T-cell (primary cell): ENCODE data around the gene KRT4. TPM values are rescaled to one million over a fixed set of nuclear protein-coding genes. Genes with fewer than 3 reads are reported as not detected.
"Not testable (repeated sequence)": the region's sequence is repeated elsewhere in the genome, so short reads cannot be mapped to it uniquely, and the experiment has no call there.

Source experiments
- ATAC-seq, 4 experiments: fragments of 200-7000 bp in 3 of 4; fragments of 150-1000 bp in 1 of 4; cut with Tn5 transposase; replicated peaks in 1 of 4; 1 replicate in 3 of 4; 2 replicates in 1 of 4; pipeline ENCODE4 v1.10.0; 2021; ENCODE audit warnings: moderate library complexity in 3 of 4, mild to moderate bottlenecking in 2 of 4, moderate number of reproducible peaks in 1 of 4
- CTCF ChIA-PET, 2 donors: fragments of 300-600 bp; sonication (Branson Sonifier 250); formaldehyde crosslinking; loops; one replicate each; lab custom pipeline; 2022; ENCODE audit warnings: antibody characterized with exemption in 2 of 2; lab: Charles Lee
- POLR2A ChIA-PET, 2 donors: fragments of 300-600 bp; sonication (Branson Sonifier 250); formaldehyde crosslinking; loops; one replicate each; lab custom pipeline; 2022; ENCODE audit warnings: antibody characterized with exemption in 2 of 2; lab: Charles Lee
- DNase-seq, 35 experiments: peaks; one replicate each; pipeline versions ENCODE4 v3.0.0 to v3.0.0-alpha.2; 2013 to 2023
- H3K27ac ChIP-seq: one replicate; pipeline ENCODE4 v1.5.1; 2013; ENCODE audit warnings: low read length
- H3K27me3 ChIP-seq, 2 experiments: replicated peaks in 1 of 2; 1 replicate in 1 of 2; 2 replicates in 1 of 2; pipeline versions ENCODE4 v1.6.1 to v1.7.0; 2013; ENCODE audit warnings: low read length in 1 of 2, mixed read lengths in 1 of 2; ENCODE audit not compliant: control insufficient read depth in 2 of 2, insufficient read depth in 2 of 2; ENCODE audit errors: extremely low read depth in 1 of 2
- H3K36me3 ChIP-seq, 2 donors: 1 replicate in 1 of 2; 2 replicates in 1 of 2; pipeline versions ENCODE4 v1.6.1 to v1.7.0; 2013; ENCODE audit warnings: low read length in 1 of 2; ENCODE audit not compliant: control insufficient read depth in 2 of 2, insufficient read depth in 1 of 2; ENCODE audit errors: extremely low read depth in 1 of 2
- H3K4me1 ChIP-seq, 2 experiments: 1 replicate in 1 of 2; 2 replicates in 1 of 2; pipeline versions ENCODE4 v1.6.1 to v1.7.0; 2013; ENCODE audit warnings: low read length in 2 of 2, mixed read lengths in 1 of 2; ENCODE audit not compliant: insufficient read depth in 2 of 2, control insufficient read depth in 1 of 2; ENCODE audit errors: extremely low read depth in 1 of 2
- H3K4me3 ChIP-seq, 2 donors: 1 replicate in 1 of 2; 2 replicates in 1 of 2; pipeline versions ENCODE4 v1.5.1 to v1.7.0; 2013; ENCODE audit warnings: mild to moderate bottlenecking in 2 of 2, low read length in 1 of 2, moderate library complexity in 1 of 2; ENCODE audit not compliant: control insufficient read depth in 1 of 2; ENCODE audit errors: extremely low read depth in 1 of 2
- H3K9me3 ChIP-seq: 2 replicates; pipeline ENCODE4 v1.7.0; 2013
- H3K27ac Mint-ChIP-seq, 2 donors: one replicate each; pipeline ENCODE4 v1.8.0; 2020 to 2021; ENCODE audit warnings: mild to moderate bottlenecking in 2 of 2, mixed read lengths in 2 of 2
- H3K27me3 Mint-ChIP-seq, 2 donors: one replicate each; pipeline ENCODE4 v1.8.0; 2021 to 2022; ENCODE audit warnings: mixed read lengths in 2 of 2
- H3K36me3 Mint-ChIP-seq: one replicate; pipeline ENCODE4 v1.8.0; 2021; ENCODE audit warnings: mixed read lengths
- H3K4me1 Mint-ChIP-seq, 3 donors: one replicate each; pipeline ENCODE4 v1.8.0; 2020 to 2022; ENCODE audit warnings: mixed read lengths in 3 of 3, mild to moderate bottlenecking in 1 of 3
- H3K4me3 Mint-ChIP-seq, 3 donors: one replicate each; pipeline ENCODE4 v1.8.0; 2020 to 2022; ENCODE audit warnings: mild to moderate bottlenecking in 3 of 3, mixed read lengths in 3 of 3, moderate library complexity in 3 of 3
- H3K9me3 Mint-ChIP-seq, 3 donors: one replicate each; pipeline ENCODE4 v1.8.0; 2020 to 2022; ENCODE audit warnings: mixed read lengths in 3 of 3
- WGBS: methylation state at CpG from one replicate; pipeline ENCODE4 v1.1.5; 2013; ENCODE audit warnings: missing lambda C conversion rate; ENCODE audit not compliant: insufficient coverage; 5-methylcytosine and 5-hydroxymethylcytosine counted together
- total RNA-seq, 35 experiments: library from RNA in 6 of 35; stranded (reverse) in 6 of 35; fragments of 120-200 nt in 1 of 35; gene quantifications; one replicate each; pipeline versions ENCODE4 v1.2.1 to v1.2.4 and lab custom pipeline; 2013 to 2026

Gene KRT4
- total RNA-seq, 5 donors from 2014 or later (not counting 1 experiment from before 2014, with no cell fraction given): not detected

DNA sequence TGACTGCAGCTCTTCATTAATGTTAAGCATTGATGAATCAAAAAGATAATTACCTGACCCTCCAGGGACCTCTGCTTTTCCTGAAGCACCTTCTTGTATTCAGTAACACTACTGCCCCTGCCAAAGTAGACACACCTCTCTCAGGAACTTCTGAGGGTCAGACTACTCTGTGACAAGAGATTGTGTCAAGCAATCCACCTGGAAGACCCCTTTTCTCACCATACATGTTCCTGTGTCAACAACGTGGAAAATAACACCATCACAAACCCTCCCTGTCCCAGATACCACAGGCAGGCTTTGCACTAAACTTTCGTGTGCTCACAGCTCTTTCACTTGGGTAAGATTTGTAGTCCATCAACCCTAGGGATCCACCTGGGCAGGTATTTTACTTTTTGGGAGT, 49.9 kb downstream of the KRT4 start:
- Histone ChIP-seq H3K4me1 (no peaks in the 10 kb centered on the region), H3K27me3 (peaks cover 0 to 6% of the 10 kb centered on the region in 2 experiments), H3K36me3 (no peaks in the 10 kb centered on the region), H3K9me3 (no peaks in the 10 kb centered on the region), H3K4me3 (no peak overlapping the region), H3K27ac (no peak overlapping the region)
- H3K9me3 Mint-ChIP-seq: peaks cover 0 to 16% (median 9%) of the 10 kb centered on the region in 3 donors
- no CpG with 5 or more reads among the region's 2 CpGs for WGBS
- ChIA-PET CTCF (no interaction called here), POLR2A (no interaction called here)
- no peaks in the 10 kb centered on the region for H3K36me3 Mint-ChIP-seq
- no peaks in the 10 kb centered on the region for H3K4me1 Mint-ChIP-seq
- no peak for DNase-seq
- no peaks in the 10 kb centered on the region for H3K27me3 Mint-ChIP-seq
- H3K27ac Mint-ChIP-seq: no peak overlapping the region
- no peak overlapping the region for H3K4me3 Mint-ChIP-seq
- no peak for ATAC-seq

DNA sequence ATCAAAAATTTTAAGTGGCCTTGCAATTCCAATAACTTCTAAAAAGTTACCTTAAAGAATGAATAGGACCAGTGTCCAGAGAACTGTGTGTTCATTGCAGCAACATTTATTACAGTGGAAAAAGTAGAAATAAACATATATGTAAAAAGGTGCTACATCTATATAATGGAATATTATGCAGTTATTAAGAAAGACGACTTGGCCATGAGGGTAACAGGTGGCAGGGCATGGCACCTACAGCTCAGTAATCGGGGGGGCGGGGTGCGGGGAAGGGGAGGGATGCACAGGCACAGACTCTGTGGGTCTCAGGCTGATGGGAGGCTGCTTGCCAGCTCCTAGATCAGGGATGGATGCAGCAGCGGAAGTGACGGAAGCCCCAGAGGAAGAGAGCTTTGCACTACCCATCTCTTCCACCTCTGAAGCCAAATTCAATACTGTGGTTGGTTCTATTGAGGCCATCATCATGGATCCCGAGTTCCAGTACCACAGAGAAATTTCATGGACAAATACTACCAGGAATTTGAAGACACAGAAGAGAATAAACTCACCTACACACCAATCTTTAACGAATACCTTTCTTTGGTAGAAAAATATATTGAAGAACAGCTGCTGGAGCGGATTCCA, 50.8 kb downstream of the KRT4 start:
- no peak for DNase-seq
- Histone ChIP-seq H3K36me3 (no peaks in the 10 kb centered on the region), H3K4me1 (no peaks in the 10 kb centered on the region), H3K27ac (no peak overlapping the region), H3K9me3 (no peaks in the 10 kb centered on the region), H3K4me3 (no peak overlapping the region), H3K27me3 (peaks cover 0 to 6% of the 10 kb centered on the region in 2 experiments)
- Mint-ChIP-seq H3K27ac (no peak overlapping the region), H3K4me3 (no peak overlapping the region), H3K4me1 (no peaks in the 10 kb centered on the region), H3K9me3 (peaks cover 0 to 16% (median 9%) of the 10 kb centered on the region in 3 donors), H3K27me3 (peaks cover 0 to 2% of the 10 kb centered on the region in 2 donors), H3K36me3 (no peaks in the 10 kb centered on the region)
- ChIA-PET CTCF (interaction anchor here in 1 of 2 donors (0.6 kb wide), 1 partner anchor 178 kb away, joined by 4 read pairs; no protein-coding TSS in a partner anchor), POLR2A (no interaction called here)
- no peak for ATAC-seq
- no CpG with 5 or more reads among the region's 9 CpGs for WGBS

- no peak overlapping the region for H3K4me3 ChIP-seq
- Mint-ChIP-seq H3K9me3 (peaks cover 0 to 16% (median 9%) of the 10 kb centered on the region in 3 donors), H3K36me3 (no peaks in the 10 kb centered on the region), H3K27ac (no peak overlapping the region), H3K4me1 (no peaks in the 10 kb centered on the region), H3K4me3 (no peak overlapping the region), H3K27me3 (peaks cover 0 to 2% of the 10 kb centered on the region in 2 donors)
- no peak for ATAC-seq
- no peaks in the 10 kb centered on the region for H3K36me3 ChIP-seq
- peaks cover 0 to 9% of the 10 kb centered on the region in 2 experiments for H3K27me3 ChIP-seq
- CTCF ChIA-PET: no interaction called here
- no peak for DNase-seq
- WGBS: no CpG with 5 or more reads among the region's 2 CpGs
- H3K9me3 ChIP-seq: no peaks in the 10 kb centered on the region
- no peaks in the 10 kb centered on the region for H3K4me1 ChIP-seq
- POLR2A ChIA-PET: no interaction called here
- no peak overlapping the region for H3K27ac ChIP-seq
These were observed 52.1 kb downstream of the KRT4 start for GRCh38 chr12:52761802-52762201.

DNA sequence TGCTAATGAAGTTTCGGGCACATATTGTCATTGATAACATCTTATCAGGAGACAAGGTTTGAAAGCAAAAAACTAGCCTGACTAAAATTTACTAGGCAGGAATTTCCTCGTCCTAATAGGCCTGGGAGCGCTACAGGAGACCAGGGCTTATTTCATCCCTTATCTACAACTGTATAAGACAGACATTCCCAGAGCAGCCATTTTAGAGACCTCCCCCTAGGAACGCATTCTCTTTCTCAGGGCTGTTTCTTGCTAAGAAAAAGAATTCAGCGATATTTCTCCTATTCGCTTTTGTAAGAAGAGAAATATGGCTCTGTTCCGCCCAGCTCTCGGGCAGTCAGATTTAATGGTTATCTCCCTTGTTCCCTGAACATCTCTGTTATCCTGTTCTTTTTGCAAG, 52.7 kb downstream of the KRT4 start:
- peaks cover 0 to 16% (median 9%) of the 10 kb centered on the region in 3 donors for H3K9me3 Mint-ChIP-seq
- DNase-seq, H3K4me1 Mint-ChIP-seq, POLR2A ChIA-PET, ATAC-seq, H3K9me3 ChIP-seq, H3K27ac ChIP-seq, H3K4me3 ChIP-seq, H3K27me3 ChIP-seq, H3K36me3 ChIP-seq, H3K4me1 ChIP-seq, H3K4me3 Mint-ChIP-seq, CTCF ChIA-PET, H3K27me3 Mint-ChIP-seq, H3K27ac Mint-ChIP-seq, H3K36me3 Mint-ChIP-seq: not testable (repeated sequence)
- WGBS: 86% methylated on average over 3 of the region's 8 CpGs

- no peaks in the 10 kb centered on the region for H3K36me3 ChIP-seq
- peaks cover 0 to 11% of the 10 kb centered on the region in 2 experiments for H3K27me3 ChIP-seq
- POLR2A ChIA-PET: no interaction called here
- H3K27ac Mint-ChIP-seq: peak overlapping the region in 1 of 2 donors; percentile 11
- peaks cover 0 to 16% (median 9%) of the 10 kb centered on the region in 3 donors for H3K9me3 Mint-ChIP-seq
- H3K4me1 ChIP-seq: no peaks in the 10 kb centered on the region
- no peak overlapping the region for H3K27ac ChIP-seq
- H3K4me3 ChIP-seq: no peak overlapping the region
- CTCF ChIA-PET: no interaction called here
- no peaks in the 10 kb centered on the region for H3K9me3 ChIP-seq
- no peak overlapping the region for H3K4me3 Mint-ChIP-seq
- H3K36me3 Mint-ChIP-seq: no peaks in the 10 kb centered on the region
- ATAC-seq (no peak), DNase-seq (no peak)
- H3K4me1 Mint-ChIP-seq: no peaks in the 10 kb centered on the region
- peaks cover 0 to 2% of the 10 kb centered on the region in 2 donors for H3K27me3 Mint-ChIP-seq
These were observed 53.3 kb downstream of the KRT4 start for GRCh38 chr12:52760623-52761022.

DNA sequence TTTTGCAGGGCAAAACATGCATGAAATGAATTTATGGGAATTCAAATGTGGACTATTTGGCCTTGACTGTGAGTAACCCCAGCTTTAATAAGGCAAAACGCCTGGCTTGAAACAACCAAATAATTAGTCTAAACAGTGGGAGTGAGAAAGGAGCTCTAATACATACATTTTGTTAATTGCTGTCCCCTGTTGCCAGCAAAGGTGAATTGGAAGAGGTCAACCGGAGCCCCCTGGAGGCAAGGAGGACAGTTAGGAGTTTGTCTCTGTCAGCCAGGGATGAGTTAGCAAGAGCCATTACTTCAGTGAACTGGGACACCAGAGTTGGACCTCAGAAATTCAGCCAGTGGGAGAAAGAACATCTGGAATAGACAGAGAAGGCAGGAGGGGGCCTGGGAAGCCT, 54.2 kb downstream of the KRT4 start:
- H3K27me3 ChIP-seq: peaks cover 0 to 18% of the 10 kb centered on the region in 2 experiments
- H3K27ac Mint-ChIP-seq: no peak overlapping the region
- no peaks in the 10 kb centered on the region for H3K9me3 ChIP-seq
- H3K4me3 Mint-ChIP-seq: no peak overlapping the region
- H3K27ac ChIP-seq: no peak overlapping the region
- no peaks in the 10 kb centered on the region for H3K4me1 ChIP-seq
- ChIA-PET POLR2A (no interaction called here), CTCF (interaction anchor here in 1 of 2 donors (0.6 kb wide), 1 partner anchor 108 kb away, joined by 4 read pairs; no protein-coding TSS in a partner anchor)
- H3K9me3 Mint-ChIP-seq: peaks cover 0 to 16% (median 9%) of the 10 kb centered on the region in 3 donors
- H3K4me3 ChIP-seq: no peak overlapping the region
- DNase-seq (no peak), ATAC-seq (no peak)
- H3K36me3 ChIP-seq: no peaks in the 10 kb centered on the region
- 85% methylated on average over 1 of the region's 2 CpGs for WGBS
- H3K4me1 Mint-ChIP-seq: no peaks in the 10 kb centered on the region
- H3K36me3 Mint-ChIP-seq: no peaks in the 10 kb centered on the region
- peaks cover 0 to 7% of the 10 kb centered on the region in 2 donors for H3K27me3 Mint-ChIP-seq
